HepG2 (cell line): ENCODE results near the gene DLX3. TPM values are rescaled to one million over a fixed set of nuclear protein-coding genes. Genes with fewer than 3 reads are reported as not detected.

ENCODE experiments used
- AFF4 ChIP-seq: sonication (generic); formaldehyde crosslinking; IDR thresholded peaks from 2 replicates; pipeline ENCODE4 v1.4.0; 2020; ENCODE audit warnings: missing genetic modification reagents
- EP300 ChIP-seq, 3 experiments: sonication (generic) in 1 of 3; formaldehyde crosslinking in 1 of 3; IDR thresholded peaks; 2 replicates each; pipeline versions ENCODE4 v1.5.1 to v1.6.1; 2011 to 2020; ENCODE audit warnings: low read depth in 2 of 3, low read length in 2 of 3, borderline replicate concordance in 1 of 3, improper control_type of control experiment in 1 of 3, mild to moderate bottlenecking in 1 of 3, missing genetic modification reagents in 1 of 3, moderate library complexity in 1 of 3
- KDM4B ChIP-seq: sonication (generic); formaldehyde crosslinking; IDR thresholded peaks from 2 replicates; pipeline ENCODE4 v1.4.0; 2020; ENCODE audit warnings: missing genetic modification reagents
- KDM5B ChIP-seq: sonication (generic); formaldehyde crosslinking; IDR thresholded peaks from 2 replicates; pipeline ENCODE4 v1.4.0; 2020; ENCODE audit warnings: missing genetic modification reagents, mild to moderate bottlenecking, borderline replicate concordance
- NR2F2 ChIP-seq: IDR thresholded peaks from 2 replicates; pipeline ENCODE4 v1.6.1; 2012; ENCODE audit warnings: low read depth, inconsistent platforms, borderline replicate concordance
- RFX5 ChIP-seq: IDR thresholded peaks from 2 replicates; pipeline ENCODE4 v1.6.1; 2011; ENCODE audit warnings: low read depth, low read length, improper control_type of control experiment
- SOX13 ChIP-seq, 3 experiments: fragments of 450-650 bp in 1 of 3; sonication (generic) in 1 of 3; formaldehyde crosslinking in 1 of 3; IDR thresholded peaks in 2 of 3; conservative IDR thresholded peaks in 1 of 3; 2 replicates each; pipeline versions ENCODE4 v1.5.0 to v1.6.1; 2016 to 2020; ENCODE audit warnings: antibody characterized with exemption in 1 of 3, mild to moderate bottlenecking in 1 of 3, missing compliant biosample characterization in 1 of 3, missing genetic modification reagents in 1 of 3, moderate library complexity in 1 of 3
- ZBTB7B ChIP-seq: sonication (generic); formaldehyde crosslinking; IDR thresholded peaks from 2 replicates; pipeline ENCODE4 v1.4.0; 2020; ENCODE audit warnings: missing genetic modification reagents
- ZBTB8A ChIP-seq: sonication (generic); formaldehyde crosslinking; IDR thresholded peaks from 2 replicates; pipeline ENCODE4 v1.4.0; 2020; ENCODE audit warnings: mild to moderate bottlenecking, low read depth, missing genetic modification reagents, borderline replicate concordance
- ZNF17 ChIP-seq: sonication (generic); formaldehyde crosslinking; IDR thresholded peaks from 2 replicates; pipeline ENCODE4 v1.5.0; 2020; ENCODE audit warnings: mild to moderate bottlenecking, missing genetic modification reagents
- ZNF225 ChIP-seq: sonication (generic); formaldehyde crosslinking; IDR thresholded peaks from 2 replicates; pipeline ENCODE4 v1.4.0; 2020; ENCODE audit warnings: mild to moderate bottlenecking, missing genetic modification reagents
- ZNF564 ChIP-seq: sonication (generic); formaldehyde crosslinking; IDR thresholded peaks from 2 replicates; pipeline ENCODE4 v1.8.1; 2023; ENCODE audit warnings: mild to moderate bottlenecking, missing genetic modification reagents
- polyA plus RNA-seq, 8 experiments: library from polyadenylated mRNA; depleted of rRNA in 3 of 8; stranded (reverse) in 7 of 8; unstranded in 1 of 8; fragments of >200 nt; fragmentation: Illumina TruSeq in 4 of 8; extraction: Trizol in 4 of 8; gene quantifications; 2 replicates each; pipeline versions ENCODE4 v1.2.1 to v1.2.3, GENCODE V29; 2011 to 2016; ENCODE audit warnings: low read depth in 4 of 8, missing spikeins in 1 of 8, mixed read lengths in 1 of 8; ENCODE audit not compliant: insufficient read depth in 1 of 8
- total RNA-seq, 5 experiments: library from RNA; depleted of rRNA; stranded (reverse); fragments of >200 nt; fragmentation: Illumina TruSeq; extraction: Trizol; gene quantifications; 2 replicates each; pipeline ENCODE4 v1.2.3, GENCODE V29; 2016; ENCODE audit warnings: low read depth in 1 of 5
- TF ChIP-seq, protein P1 (sequence below): IDR thresholded peaks from 2 replicates; pipeline ENCODE4 v1.6.1; 2016; ENCODE audit warnings: control low read depth
- TF ChIP-seq, protein P2 (sequence below): sonication (generic); formaldehyde crosslinking; IDR thresholded peaks from 2 replicates; pipeline ENCODE4 v1.5.1; 2020; ENCODE audit warnings: missing genetic modification reagents, mild to moderate bottlenecking, borderline replicate concordance
- TF ChIP-seq, protein P3 (sequence below): sonication (generic); formaldehyde crosslinking; conservative IDR thresholded peaks from 2 replicates; pipeline ENCODE4 v1.4.0; 2020; ENCODE audit warnings: mild to moderate bottlenecking, missing genetic modification reagents, moderate library complexity

The DLX3 gene
- total and polyA plus RNA-seq, 2 of the 13 experiments (the other 11 are each of a cell fraction or from before 2014, with no cell fraction given) = 0.03 TPM; not detected in 1

- TF ChIP-seq EP300 (IDR thresholded peaks at IDR 0.05; ENCODE audit: low read depth in 2 of 2, low read length in 2 of 2) = no peak
- TF ChIP-seq EP300 (CRISPR knock-in tag; IDR thresholded peaks at IDR 0.05; ENCODE audit: borderline replicate concordance) = no peak; the same call in 1 of the 2 replicates
- TF ChIP-seq, protein P1, sequence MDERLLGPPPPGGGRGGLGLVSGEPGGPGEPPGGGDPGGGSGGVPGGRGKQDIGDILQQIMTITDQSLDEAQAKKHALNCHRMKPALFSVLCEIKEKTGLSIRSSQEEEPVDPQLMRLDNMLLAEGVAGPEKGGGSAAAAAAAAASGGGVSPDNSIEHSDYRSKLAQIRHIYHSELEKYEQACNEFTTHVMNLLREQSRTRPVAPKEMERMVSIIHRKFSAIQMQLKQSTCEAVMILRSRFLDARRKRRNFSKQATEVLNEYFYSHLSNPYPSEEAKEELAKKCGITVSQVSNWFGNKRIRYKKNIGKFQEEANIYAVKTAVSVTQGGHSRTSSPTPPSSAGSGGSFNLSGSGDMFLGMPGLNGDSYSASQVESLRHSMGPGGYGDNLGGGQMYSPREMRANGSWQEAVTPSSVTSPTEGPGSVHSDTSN = no peak
- TF ChIP-seq, protein P2, sequence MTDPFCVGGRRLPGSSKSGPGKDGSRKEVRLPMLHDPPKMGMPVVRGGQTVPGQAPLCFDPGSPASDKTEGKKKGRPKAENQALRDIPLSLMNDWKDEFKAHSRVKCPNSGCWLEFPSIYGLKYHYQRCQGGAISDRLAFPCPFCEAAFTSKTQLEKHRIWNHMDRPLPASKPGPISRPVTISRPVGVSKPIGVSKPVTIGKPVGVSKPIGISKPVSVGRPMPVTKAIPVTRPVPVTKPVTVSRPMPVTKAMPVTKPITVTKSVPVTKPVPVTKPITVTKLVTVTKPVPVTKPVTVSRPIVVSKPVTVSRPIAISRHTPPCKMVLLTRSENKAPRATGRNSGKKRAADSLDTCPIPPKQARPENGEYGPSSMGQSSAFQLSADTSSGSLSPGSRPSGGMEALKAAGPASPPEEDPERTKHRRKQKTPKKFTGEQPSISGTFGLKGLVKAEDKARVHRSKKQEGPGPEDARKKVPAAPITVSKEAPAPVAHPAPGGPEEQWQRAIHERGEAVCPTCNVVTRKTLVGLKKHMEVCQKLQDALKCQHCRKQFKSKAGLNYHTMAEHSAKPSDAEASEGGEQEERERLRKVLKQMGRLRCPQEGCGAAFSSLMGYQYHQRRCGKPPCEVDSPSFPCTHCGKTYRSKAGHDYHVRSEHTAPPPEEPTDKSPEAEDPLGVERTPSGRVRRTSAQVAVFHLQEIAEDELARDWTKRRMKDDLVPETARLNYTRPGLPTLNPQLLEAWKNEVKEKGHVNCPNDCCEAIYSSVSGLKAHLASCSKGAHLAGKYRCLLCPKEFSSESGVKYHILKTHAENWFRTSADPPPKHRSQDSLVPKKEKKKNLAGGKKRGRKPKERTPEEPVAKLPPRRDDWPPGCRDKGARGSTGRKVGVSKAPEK (CRISPR knock-in tag) = peak; percentile 89; the same call in 1 of the 2 replicates
- peak; percentile 51; the same call in 1 of the 2 replicates for TF ChIP-seq RFX5
- no peak for TF ChIP-seq SOX13 (IDR thresholded peaks at IDR 0.05)
- 0 out of 4 replicates have a peak, but pooled peaks of 1 of the 2 experiments have one; percentile 34 for TF ChIP-seq SOX13 (CRISPR knock-in tag; conservative IDR thresholded peaks at IDR 0.05 in 1 of 2, IDR thresholded peaks at IDR 0.05 in 1 of 2)
- TF ChIP-seq ZBTB7B (CRISPR knock-in tag) = 0 out of 2 replicates have a peak, but pooled peaks have one; percentile 73
- TF ChIP-seq, protein P3, sequence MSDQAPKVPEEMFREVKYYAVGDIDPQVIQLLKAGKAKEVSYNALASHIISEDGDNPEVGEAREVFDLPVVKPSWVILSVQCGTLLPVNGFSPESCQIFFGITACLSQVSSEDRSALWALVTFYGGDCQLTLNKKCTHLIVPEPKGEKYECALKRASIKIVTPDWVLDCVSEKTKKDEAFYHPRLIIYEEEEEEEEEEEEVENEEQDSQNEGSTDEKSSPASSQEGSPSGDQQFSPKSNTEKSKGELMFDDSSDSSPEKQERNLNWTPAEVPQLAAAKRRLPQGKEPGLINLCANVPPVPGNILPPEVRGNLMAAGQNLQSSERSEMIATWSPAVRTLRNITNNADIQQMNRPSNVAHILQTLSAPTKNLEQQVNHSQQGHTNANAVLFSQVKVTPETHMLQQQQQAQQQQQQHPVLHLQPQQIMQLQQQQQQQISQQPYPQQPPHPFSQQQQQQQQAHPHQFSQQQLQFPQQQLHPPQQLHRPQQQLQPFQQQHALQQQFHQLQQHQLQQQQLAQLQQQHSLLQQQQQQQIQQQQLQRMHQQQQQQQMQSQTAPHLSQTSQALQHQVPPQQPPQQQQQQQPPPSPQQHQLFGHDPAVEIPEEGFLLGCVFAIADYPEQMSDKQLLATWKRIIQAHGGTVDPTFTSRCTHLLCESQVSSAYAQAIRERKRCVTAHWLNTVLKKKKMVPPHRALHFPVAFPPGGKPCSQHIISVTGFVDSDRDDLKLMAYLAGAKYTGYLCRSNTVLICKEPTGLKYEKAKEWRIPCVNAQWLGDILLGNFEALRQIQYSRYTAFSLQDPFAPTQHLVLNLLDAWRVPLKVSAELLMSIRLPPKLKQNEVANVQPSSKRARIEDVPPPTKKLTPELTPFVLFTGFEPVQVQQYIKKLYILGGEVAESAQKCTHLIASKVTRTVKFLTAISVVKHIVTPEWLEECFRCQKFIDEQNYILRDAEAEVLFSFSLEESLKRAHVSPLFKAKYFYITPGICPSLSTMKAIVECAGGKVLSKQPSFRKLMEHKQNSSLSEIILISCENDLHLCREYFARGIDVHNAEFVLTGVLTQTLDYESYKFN = no peak
- peak; percentile 41; the same call in 1 of the 2 replicates for TF ChIP-seq ZNF225 (CRISPR knock-in tag)
- 0 out of 2 replicates have a peak, but pooled peaks have one; percentile 15 for TF ChIP-seq NR2F2
- TF ChIP-seq KDM5B (CRISPR knock-in tag) = peak; percentile 45; the same call in 1 of the 2 replicates
- 0 out of 2 replicates have a peak, but pooled peaks have one; percentile 53 for TF ChIP-seq ZNF564 (CRISPR knock-in tag)
- TF ChIP-seq ZNF17 (CRISPR knock-in tag) = no peak
- TF ChIP-seq KDM4B = no peak
- TF ChIP-seq ZBTB8A (CRISPR knock-in tag) = no peak
- no peak for TF ChIP-seq AFF4 (CRISPR knock-in tag)
These were observed 1.7 kb upstream of the DLX3 start (continued) for GRCh38 chr17:49996495-49997300.
